KMS-11 (cell line): ENCODE data around the gene SAP25.
A peak's percentile ranks its signal among the peaks of the same experiment; 100 is the strongest.

Experiments
- H2AFZ ChIP-seq: fragments of 200-600 bp; sonication (generic); 2 replicates; pipeline ENCODE4 v1.6.1; 2016; ENCODE audit warnings: antibody characterized with exemption, mixed run types, low read depth
- H3K27ac ChIP-seq: fragments of 200-600 bp; sonication (generic); 2 replicates; pipeline ENCODE4 v1.6.1; 2016; ENCODE audit warnings: mild to moderate bottlenecking, mixed run types
- H3K27me3 ChIP-seq: fragments of 200-600 bp; sonication (generic); 2 replicates; pipeline ENCODE4 v1.6.1; 2017; ENCODE audit warnings: mild to moderate bottlenecking, low read depth, mixed run types, moderate library complexity; ENCODE audit not compliant: insufficient read depth
- H3K36me3 ChIP-seq: fragments of 200-600 bp; sonication (generic); 2 replicates; pipeline ENCODE4 v1.6.1; 2017; ENCODE audit warnings: mild to moderate bottlenecking, mixed run types; ENCODE audit not compliant: insufficient read depth
- H3K4me1 ChIP-seq: fragments of 200-600 bp; sonication (generic); 2 replicates; pipeline ENCODE4 v1.6.1; 2016; ENCODE audit warnings: mild to moderate bottlenecking, low read depth, mixed run types; ENCODE audit not compliant: poor library complexity, severe bottlenecking
- H3K4me2 ChIP-seq: fragments of 200-600 bp; sonication (generic); 2 replicates; pipeline ENCODE4 v1.7.0; 2016; ENCODE audit warnings: mild to moderate bottlenecking, mixed run types
- H3K4me3 ChIP-seq: fragments of 200-600 bp; sonication (generic); IDR thresholded peaks from 2 replicates; pipeline ENCODE4 v1.6.1; 2017; ENCODE audit warnings: low read depth, low read length, mixed read lengths; ENCODE audit not compliant: insufficient read depth
- H3K79me2 ChIP-seq: fragments of 200-600 bp; sonication (generic); 2 replicates; pipeline ENCODE4 v1.6.1; 2016; ENCODE audit warnings: low read depth, mixed run types; ENCODE audit not compliant: insufficient read depth
- H3K9ac ChIP-seq: fragments of 200-600 bp; sonication (generic); 2 replicates; pipeline ENCODE4 v1.6.1; 2016; ENCODE audit warnings: mild to moderate bottlenecking, mixed run types
- H4K20me1 ChIP-seq: fragments of 200-600 bp; sonication (generic); 2 replicates; pipeline ENCODE4 v1.6.1; 2016; ENCODE audit warnings: mild to moderate bottlenecking, mixed run types; ENCODE audit not compliant: insufficient read depth
- CTCF ChIP-seq: fragments of 200-600 bp; sonication (generic); conservative IDR thresholded peaks from 2 replicates; pipeline ENCODE4 v1.6.1; 2017; ENCODE audit warnings: low read depth, mild to moderate bottlenecking, antibody characterized with exemption, low read length, moderate library complexity, mixed read lengths

SAP25 gene

GRCh38 chr7:100609958-100610357, 36.3 kb upstream of the SAP25 start:
- no peak overlapping the region for H3K9ac ChIP-seq
- no peak overlapping the region for H3K4me2 ChIP-seq
- H3K4me1 ChIP-seq = peaks cover 8% of the 10 kb centered on the region
- H3K27me3 ChIP-seq = peaks cover 14% of the 10 kb centered on the region; the same call in 1 of the 2 replicates
- no peak overlapping the region for H3K4me3 ChIP-seq
- H4K20me1 ChIP-seq = no peaks in the 10 kb centered on the region
- H3K79me2 ChIP-seq = no peaks in the 10 kb centered on the region
- no peak for TF ChIP-seq CTCF
- H3K27ac ChIP-seq = no peak overlapping the region
- H3K36me3 ChIP-seq = no peaks in the 10 kb centered on the region
- no peak overlapping the region for H2AFZ ChIP-seq

GRCh38 chr7:100607111-100607510, 33.4 kb upstream of the SAP25 start:
- no peak overlapping the region for H3K4me2 ChIP-seq
- H3K27ac ChIP-seq = no peak overlapping the region
- H3K79me2 ChIP-seq = no peaks in the 10 kb centered on the region
- H3K27me3 ChIP-seq = peaks cover 15% of the 10 kb centered on the region; the same call in 1 of the 2 replicates
- peaks cover 11% of the 10 kb centered on the region for H3K4me1 ChIP-seq
- no peaks in the 10 kb centered on the region for H3K36me3 ChIP-seq
- H2AFZ ChIP-seq = no peak overlapping the region
- no peak for TF ChIP-seq CTCF
- no peak overlapping the region for H3K9ac ChIP-seq
- no peaks in the 10 kb centered on the region for H4K20me1 ChIP-seq
- H3K4me3 ChIP-seq = no peak overlapping the region

GRCh38 chr7:100606313-100606712, 32.6 kb upstream of the SAP25 start:
- Histone ChIP-seq H2AFZ (no peak overlapping the region), H3K4me3 (no peak overlapping the region), H3K27ac (no peak overlapping the region), H3K9ac (no peak overlapping the region), H4K20me1 (no peaks in the 10 kb centered on the region), H3K4me1 (peaks cover 11% of the 10 kb centered on the region), H3K36me3 (no peaks in the 10 kb centered on the region), H3K27me3 (peaks cover 16% of the 10 kb centered on the region; the same call in 1 of the 2 replicates), H3K79me2 (no peaks in the 10 kb centered on the region), H3K4me2 (no peak overlapping the region)
- no peak for TF ChIP-seq CTCF

- Histone ChIP-seq H3K79me2 (no peaks in the 10 kb centered on the region), H3K27ac (no peak overlapping the region), H4K20me1 (no peaks in the 10 kb centered on the region), H3K4me1 (peaks cover 11% of the 10 kb centered on the region), H3K4me2 (peak overlapping the region; percentile 86), H3K4me3 (no peak overlapping the region), H3K36me3 (no peaks in the 10 kb centered on the region), H3K9ac (peak overlapping the region; percentile 37; the same call in 1 of the 2 replicates), H2AFZ (peak overlapping the region; percentile 78), H3K27me3 (peaks cover 18% of the 10 kb centered on the region; the same call in 1 of the 2 replicates)
- no peak for TF ChIP-seq CTCF
Measured at GRCh38 chr7:100604976-100605911, 31.5 kb upstream of the SAP25 start.
